ENCODE data around the gene USP7.
A peak's percentile ranks its signal among the peaks of the same experiment; 100 is the strongest.

Gene USP7

GRCh38 chr16:8901320-8901861 is 62.3 kb downstream of the USP7 start:
- Mint-ChIP-seq H3K27ac (no peak overlapping the region), H3K9me3 (no peaks in the 10 kb centered on the region), H3K27me3 (ENCODE audit: low read depth) (no peaks in the 10 kb centered on the region), H3K36me3 (ENCODE audit: low read depth) (peaks cover 83% of the 10 kb centered on the region), H3K4me3 (no peak overlapping the region), H3K4me1 (ENCODE audit: low read depth) (no peaks in the 10 kb centered on the region)
- no peak for DNase-seq (ENCODE audit: low spot score)

- no peaks in the 10 kb centered on the region for H3K27me3 Mint-ChIP-seq (ENCODE audit: low read depth)
- peaks cover 75% of the 10 kb centered on the region for H3K36me3 Mint-ChIP-seq (ENCODE audit: low read depth)
- H3K9me3 Mint-ChIP-seq, result no peaks in the 10 kb centered on the region
- H3K4me3 Mint-ChIP-seq, result no peak overlapping the region
- no peak for DNase-seq (ENCODE audit: low spot score)
- H3K4me1 Mint-ChIP-seq (ENCODE audit: low read depth), result no peaks in the 10 kb centered on the region
- H3K27ac Mint-ChIP-seq, result no peak overlapping the region
Measured at GRCh38 chr16:8900343-8900742, 63.4 kb downstream of the USP7 start.

- no peak overlapping the region for H3K27ac Mint-ChIP-seq
- H3K9me3 Mint-ChIP-seq, result no peaks in the 10 kb centered on the region
- peaks cover 76% of the 10 kb centered on the region for H3K36me3 Mint-ChIP-seq (ENCODE audit: low read depth)
- H3K4me3 Mint-ChIP-seq, result no peak overlapping the region
- H3K4me1 Mint-ChIP-seq (ENCODE audit: low read depth), result no peaks in the 10 kb centered on the region
- no peak for DNase-seq (ENCODE audit: low spot score)
- H3K27me3 Mint-ChIP-seq (ENCODE audit: low read depth), result no peaks in the 10 kb centered on the region
Measured at GRCh38 chr16:8899709-8900317, 63.9 kb downstream of the USP7 start.

GRCh38 chr16:8898660-8899318 is 64.9 kb downstream of the USP7 start:
- Mint-ChIP-seq H3K9me3 (no peaks in the 10 kb centered on the region), H3K27me3 (ENCODE audit: low read depth) (no peaks in the 10 kb centered on the region), H3K36me3 (ENCODE audit: low read depth) (peaks cover 78% of the 10 kb centered on the region), H3K4me3 (no peak overlapping the region), H3K27ac (no peak overlapping the region), H3K4me1 (ENCODE audit: low read depth) (no peaks in the 10 kb centered on the region)
- DNase-seq (ENCODE audit: low spot score), result no peak

- H3K4me1 Mint-ChIP-seq (ENCODE audit: low read depth), result no peaks in the 10 kb centered on the region
- DNase-seq (ENCODE audit: low spot score), result no peak
- H3K27ac Mint-ChIP-seq, result no peak overlapping the region
- H3K36me3 Mint-ChIP-seq (ENCODE audit: low read depth), result peaks cover 73% of the 10 kb centered on the region
- no peak overlapping the region for H3K4me3 Mint-ChIP-seq
- H3K9me3 Mint-ChIP-seq, result no peaks in the 10 kb centered on the region
- no peaks in the 10 kb centered on the region for H3K27me3 Mint-ChIP-seq (ENCODE audit: low read depth)
Measured at GRCh38 chr16:8894736-8895334, 68.9 kb downstream of the USP7 start.

GRCh38 chr16:8893976-8894690 is 69.6 kb downstream of the USP7 start:
- H3K4me3 Mint-ChIP-seq, result no peak overlapping the region
- no peak for DNase-seq (ENCODE audit: low spot score)
- no peaks in the 10 kb centered on the region for H3K9me3 Mint-ChIP-seq
- no peaks in the 10 kb centered on the region for H3K4me1 Mint-ChIP-seq (ENCODE audit: low read depth)
- H3K27me3 Mint-ChIP-seq (ENCODE audit: low read depth), result no peaks in the 10 kb centered on the region
- H3K36me3 Mint-ChIP-seq (ENCODE audit: low read depth), result peaks cover 66% of the 10 kb centered on the region
- H3K27ac Mint-ChIP-seq, result no peak overlapping the region

GRCh38 chr16:8893426-8893825 is 70.3 kb downstream of the USP7 start:
- Mint-ChIP-seq H3K4me1 (ENCODE audit: low read depth) (no peaks in the 10 kb centered on the region), H3K36me3 (ENCODE audit: low read depth) (peaks cover 60% of the 10 kb centered on the region), H3K4me3 (no peak overlapping the region), H3K9me3 (no peaks in the 10 kb centered on the region), H3K27ac (no peak overlapping the region), H3K27me3 (ENCODE audit: low read depth) (no peaks in the 10 kb centered on the region)
- DNase-seq (ENCODE audit: low spot score), result no peak

- H3K9me3 Mint-ChIP-seq, result no peaks in the 10 kb centered on the region
- no peaks in the 10 kb centered on the region for H3K4me1 Mint-ChIP-seq (ENCODE audit: low read depth)
- peaks cover 52% of the 10 kb centered on the region for H3K36me3 Mint-ChIP-seq (ENCODE audit: low read depth)
- H3K4me3 Mint-ChIP-seq, result no peak overlapping the region
- no peaks in the 10 kb centered on the region for H3K27me3 Mint-ChIP-seq (ENCODE audit: low read depth)
- no peak for DNase-seq (ENCODE audit: low spot score)
- H3K27ac Mint-ChIP-seq, result peak overlapping the region; percentile 26
Measured at GRCh38 chr16:8892101-8892575, 71.6 kb downstream of the USP7 start.

- Mint-ChIP-seq H3K36me3 (ENCODE audit: low read depth) (peaks cover 46% of the 10 kb centered on the region), H3K9me3 (no peaks in the 10 kb centered on the region), H3K4me3 (no peak overlapping the region), H3K27ac (no peak overlapping the region), H3K27me3 (ENCODE audit: low read depth) (no peaks in the 10 kb centered on the region), H3K4me1 (ENCODE audit: low read depth) (no peaks in the 10 kb centered on the region)
- no peak for DNase-seq (ENCODE audit: low spot score)
Measured at GRCh38 chr16:8890549-8890921, 73.2 kb downstream of the USP7 start.

- H3K36me3 Mint-ChIP-seq (ENCODE audit: low read depth), result peaks cover 41% of the 10 kb centered on the region
- no peaks in the 10 kb centered on the region for H3K27me3 Mint-ChIP-seq (ENCODE audit: low read depth)
- no peak for DNase-seq (ENCODE audit: low spot score)
- H3K4me3 Mint-ChIP-seq, result no peak overlapping the region
- H3K27ac Mint-ChIP-seq, result no peak overlapping the region
- no peaks in the 10 kb centered on the region for H3K9me3 Mint-ChIP-seq
- H3K4me1 Mint-ChIP-seq (ENCODE audit: low read depth), result no peaks in the 10 kb centered on the region
Measured at GRCh38 chr16:8889893-8890548, 73.7 kb downstream of the USP7 start.

GRCh38 chr16:8888951-8889892 is 74.5 kb downstream of the USP7 start:
- Mint-ChIP-seq H3K27me3 (ENCODE audit: low read depth) (no peaks in the 10 kb centered on the region), H3K4me1 (ENCODE audit: low read depth) (no peaks in the 10 kb centered on the region), H3K9me3 (no peaks in the 10 kb centered on the region), H3K27ac (no peak overlapping the region), H3K36me3 (ENCODE audit: low read depth) (peaks cover 33% of the 10 kb centered on the region), H3K4me3 (no peak overlapping the region)
- DNase-seq (ENCODE audit: low spot score), result no peak

GRCh38 chr16:8887952-8888560 is 75.7 kb downstream of the USP7 start:
- Mint-ChIP-seq H3K9me3 (no peaks in the 10 kb centered on the region), H3K27ac (no peak overlapping the region), H3K36me3 (ENCODE audit: low read depth) (peaks cover 25% of the 10 kb centered on the region), H3K4me3 (no peak overlapping the region), H3K4me1 (ENCODE audit: low read depth) (no peaks in the 10 kb centered on the region), H3K27me3 (ENCODE audit: low read depth) (no peaks in the 10 kb centered on the region)
- no peak for DNase-seq (ENCODE audit: low spot score)
